Neural progenitor cell (in vitro differentiated cells): Measurements from ENCODE around the gene KLHL29. TPM values are rescaled to one million over a fixed set of nuclear protein-coding genes. Genes with fewer than 3 reads are reported as not detected.
A peak's percentile ranks its signal among the peaks of the same experiment; 100 is the strongest.

Experiments used
- DNase-seq: peaks from one replicate; pipeline ENCODE4 v3.0.0-alpha.2; 2016; ENCODE audit warnings: low spot score
- H2AFZ ChIP-seq: fragments of 200-600 bp; sonication (generic); replicated peaks from 2 replicates; pipeline ENCODE4 v1.6.1; 2016; ENCODE audit warnings: antibody characterized with exemption
- H3F3A ChIP-seq: fragments of 200-600 bp; sonication (generic); 2 replicates; pipeline ENCODE4 v1.6.1; 2016; ENCODE audit warnings: antibody characterized with exemption, low read depth
- H3K27ac ChIP-seq: fragments of 200-600 bp; sonication (generic); 2 replicates; pipeline ENCODE4 v1.5.1; 2016; ENCODE audit warnings: mild to moderate bottlenecking
- H3K27me3 ChIP-seq: fragments of 200-600 bp; sonication (generic); 2 replicates; pipeline ENCODE4 v1.6.1; 2016; ENCODE audit warnings: mild to moderate bottlenecking, moderate library complexity
- H3K36me3 ChIP-seq: fragments of 200-600 bp; sonication (generic); 2 replicates; pipeline ENCODE4 v1.5.1; 2016
- H3K4me1 ChIP-seq: fragments of 200-600 bp; sonication (generic); 2 replicates; pipeline ENCODE4 v1.6.1; 2016; ENCODE audit warnings: mixed run types
- H3K4me2 ChIP-seq: fragments of 200-600 bp; sonication (generic); 2 replicates; pipeline ENCODE4 v1.6.1; 2016
- H3K4me3 ChIP-seq: fragments of 200-600 bp; sonication (generic); 2 replicates; pipeline ENCODE4 v1.5.1; 2016
- H3K79me2 ChIP-seq: fragments of 200-600 bp; sonication (generic); 2 replicates; pipeline ENCODE4 v1.6.1; 2016; ENCODE audit warnings: low read depth
- H3K9ac ChIP-seq: fragments of 200-600 bp; sonication (generic); 2 replicates; pipeline ENCODE4 v1.6.1; 2016
- H3K9me3 ChIP-seq: fragments of 200-600 bp; sonication (generic); 2 replicates; pipeline ENCODE4 v1.5.1; 2016; ENCODE audit warnings: low read depth
- H4K20me1 ChIP-seq: fragments of 200-600 bp; sonication (generic); 2 replicates; pipeline ENCODE4 v1.6.1; 2016; ENCODE audit warnings: low read depth
- H3K27ac Mint-ChIP-seq: 3 replicates; pipeline ENCODE4 v1.8.0; 2021; ENCODE audit warnings: mixed read lengths
- H3K27me3 Mint-ChIP-seq: 2 replicates; pipeline ENCODE4 v1.8.0; 2022; ENCODE audit warnings: low read depth, mild to moderate bottlenecking, inconsistent platforms, moderate library complexity, mixed read lengths; ENCODE audit not compliant: insufficient read depth
- H3K36me3 Mint-ChIP-seq: 3 replicates; pipeline ENCODE4 v1.8.0; 2021; ENCODE audit warnings: mixed read lengths
- H3K4me1 Mint-ChIP-seq: 3 replicates; pipeline ENCODE4 v1.8.0; 2021; ENCODE audit warnings: mixed read lengths
- H3K4me3 Mint-ChIP-seq: 3 replicates; pipeline ENCODE4 v1.8.0; 2021; ENCODE audit warnings: mild to moderate bottlenecking, moderate library complexity, mixed read lengths
- H3K9me3 Mint-ChIP-seq: 3 replicates; pipeline ENCODE4 v1.8.0; 2020; ENCODE audit warnings: mixed read lengths
- CTCF ChIP-seq: fragments of 200-600 bp; sonication (generic); IDR thresholded peaks from 2 replicates; pipeline ENCODE4 v1.5.1; 2017; ENCODE audit warnings: antibody characterized with exemption, mild to moderate bottlenecking
- EZH2 ChIP-seq: fragments of 200-600 bp; sonication (generic); IDR thresholded peaks from 2 replicates; pipeline ENCODE4 v1.6.1; 2017; ENCODE audit warnings: antibody characterized with exemption, mild to moderate bottlenecking, moderate library complexity
- EZH2phosphoT487 ChIP-seq: fragments of 200-600 bp; sonication (generic); IDR thresholded peaks from 2 replicates; pipeline ENCODE4 v1.6.1; 2017; ENCODE audit warnings: antibody characterized with exemption
- total RNA-seq: library from RNA; depleted of rRNA; stranded (reverse); fragments of >200 nt; gene quantifications from 2 replicates; pipeline ENCODE4 v1.2.3, GENCODE V29; 2015; ENCODE audit warnings: low replicate concordance

Gene KLHL29
- total RNA-seq, 1 donor from 2014 or later, result 1.6 TPM

- H2AFZ ChIP-seq, result no peak overlapping the region
- H3K27ac Mint-ChIP-seq, result no peak overlapping the region
- peaks cover 4% of the 10 kb centered on the region for H3K27me3 Mint-ChIP-seq
- H3F3A ChIP-seq, result no peaks in the 10 kb centered on the region
- no peak overlapping the region for H3K4me3 Mint-ChIP-seq
- H4K20me1 ChIP-seq, result no peaks in the 10 kb centered on the region
- H3K4me3 ChIP-seq, result no peak overlapping the region
- DNase-seq, result no peak
- TF ChIP-seq EZH2, result no peak
- TF ChIP-seq EZH2phosphoT487, result no peak
- no peak overlapping the region for H3K27ac ChIP-seq
- H3K4me1 Mint-ChIP-seq, result peaks cover 10% of the 10 kb centered on the region
- no peak overlapping the region for H3K9ac ChIP-seq
- H3K4me1 ChIP-seq, result peaks cover 12% of the 10 kb centered on the region
- no peaks in the 10 kb centered on the region for H3K9me3 ChIP-seq
- H3K9me3 Mint-ChIP-seq, result no peaks in the 10 kb centered on the region
- H3K36me3 Mint-ChIP-seq, result peaks cover 11% of the 10 kb centered on the region
- H3K36me3 ChIP-seq, result no peaks in the 10 kb centered on the region
- H3K27me3 ChIP-seq, result no peaks in the 10 kb centered on the region
- H3K79me2 ChIP-seq, result no peaks in the 10 kb centered on the region
- H3K4me2 ChIP-seq, result no peak overlapping the region
These were observed 266.5 kb downstream of the KLHL29 start for GRCh38 chr2:23651187-23652080.

GRCh38 chr2:23653326-23653725 lies 268.3 kb downstream of the KLHL29 start:
- DNase-seq, result no peak
- Histone ChIP-seq H3K27me3 (no peaks in the 10 kb centered on the region), H3K4me3 (no peak overlapping the region), H3K79me2 (no peaks in the 10 kb centered on the region), H3K27ac (no peak overlapping the region), H3K9ac (no peak overlapping the region), H3K9me3 (no peaks in the 10 kb centered on the region), H3K4me1 (peaks cover 17% of the 10 kb centered on the region), H3K4me2 (no peak overlapping the region), H3F3A (no peaks in the 10 kb centered on the region), H2AFZ (no peak overlapping the region), H4K20me1 (no peaks in the 10 kb centered on the region), H3K36me3 (no peaks in the 10 kb centered on the region)
- no peak overlapping the region for H3K27ac Mint-ChIP-seq
- no peaks in the 10 kb centered on the region for H3K9me3 Mint-ChIP-seq
- H3K36me3 Mint-ChIP-seq, result peaks cover 11% of the 10 kb centered on the region
- peaks cover 2% of the 10 kb centered on the region for H3K27me3 Mint-ChIP-seq
- H3K4me1 Mint-ChIP-seq, result peaks cover 18% of the 10 kb centered on the region
- TF ChIP-seq EZH2phosphoT487 (no peak), EZH2 (no peak), CTCF (no peak)
- no peak overlapping the region for H3K4me3 Mint-ChIP-seq

GRCh38 chr2:23654756-23655155 lies 269.8 kb downstream of the KLHL29 start:
- TF ChIP-seq CTCF (no peak), EZH2phosphoT487 (no peak), EZH2 (no peak)
- H3K4me3 ChIP-seq, result no peak overlapping the region
- H3K27me3 Mint-ChIP-seq, result peaks cover 4% of the 10 kb centered on the region
- H3K9ac ChIP-seq, result no peak overlapping the region
- H3K27ac Mint-ChIP-seq, result no peak overlapping the region
- no peaks in the 10 kb centered on the region for H3F3A ChIP-seq
- no peaks in the 10 kb centered on the region for H4K20me1 ChIP-seq
- no peak overlapping the region for H3K4me3 Mint-ChIP-seq
- no peaks in the 10 kb centered on the region for H3K9me3 Mint-ChIP-seq
- H3K4me2 ChIP-seq, result no peak overlapping the region
- no peak overlapping the region for H3K27ac ChIP-seq
- H3K27me3 ChIP-seq, result no peaks in the 10 kb centered on the region
- H3K36me3 ChIP-seq, result no peaks in the 10 kb centered on the region
- no peak for DNase-seq
- H3K4me1 ChIP-seq, result peaks cover 5% of the 10 kb centered on the region
- peaks cover 11% of the 10 kb centered on the region for H3K36me3 Mint-ChIP-seq
- no peak overlapping the region for H2AFZ ChIP-seq
- H3K4me1 Mint-ChIP-seq, result peaks cover 20% of the 10 kb centered on the region
- no peaks in the 10 kb centered on the region for H3K9me3 ChIP-seq
- H3K79me2 ChIP-seq, result no peaks in the 10 kb centered on the region

- no peak overlapping the region for H2AFZ ChIP-seq
- H3K9me3 ChIP-seq, result no peaks in the 10 kb centered on the region
- Mint-ChIP-seq H3K4me1 (peaks cover 23% of the 10 kb centered on the region), H3K27me3 (peaks cover 7% of the 10 kb centered on the region), H3K36me3 (peaks cover 7% of the 10 kb centered on the region), H3K27ac (peak overlapping the region; percentile 42), H3K9me3 (no peaks in the 10 kb centered on the region), H3K4me3 (no peak overlapping the region)
- TF ChIP-seq CTCF (no peak), EZH2phosphoT487 (no peak), EZH2 (no peak)
- H3K9ac ChIP-seq, result no peak overlapping the region
- H3K36me3 ChIP-seq, result no peaks in the 10 kb centered on the region
- H3K79me2 ChIP-seq, result no peaks in the 10 kb centered on the region
- no peaks in the 10 kb centered on the region for H4K20me1 ChIP-seq
- H3K27me3 ChIP-seq, result no peaks in the 10 kb centered on the region
- no peak overlapping the region for H3K27ac ChIP-seq
- peaks cover 5% of the 10 kb centered on the region for H3K4me1 ChIP-seq
- no peak for DNase-seq
- no peak overlapping the region for H3K4me2 ChIP-seq
- no peaks in the 10 kb centered on the region for H3F3A ChIP-seq
- no peak overlapping the region for H3K4me3 ChIP-seq
These were observed 271.1 kb downstream of the KLHL29 start for GRCh38 chr2:23655934-23656596.
